HCT116 (cell line): Measurements from ENCODE around the gene TRPM1. TPM values are rescaled to one million over a fixed set of nuclear protein-coding genes. Genes with fewer than 3 reads are reported as not detected.

Experiments
- ATAC-seq: fragments of 200-7000 bp; cut with Tn5 transposase; 2 replicates; pipeline ENCODE4 v1.9.1; 2020; ENCODE audit warnings: mild to moderate bottlenecking, moderate library complexity
- BruUV-seq: library from RNA; stranded (reverse); fragments of 400-500 nt; replicated peaks from 2 replicates; lab custom pipeline; 2021; lab: Mats Ljungman, UMichigan
- CTCF ChIA-PET: fragments of 300-600 bp; sonication (Branson Sonifier 250); formaldehyde crosslinking; loops from one replicate; lab custom pipeline; 2021; ENCODE audit warnings: antibody characterized with exemption; lab: Charles Lee
- POLR2A ChIA-PET: fragments of 300-600, 350-600 bp; sonication (Branson Sonifier 250); formaldehyde crosslinking; loops from one replicate; lab custom pipeline; 2021; ENCODE audit warnings: antibody characterized with exemption; lab: Charles Lee
- RAD21 ChIA-PET, 2 experiments: fragments of 300-600 bp; sonication (Branson Sonifier 250); formaldehyde crosslinking; loops; one replicate each; lab custom pipeline; 2023; ENCODE audit warnings: low total read pairs in 2 of 2; ENCODE audit not compliant: uncharacterized antibody in 2 of 2, unreplicated experiment in 2 of 2, low non-redundant PET in 1 of 2; lab: Charles Lee
- DNase-seq: peaks from one replicate; pipeline ENCODE4 v3.0.0-alpha.2; 2010; ENCODE audit warnings: low read depth, low spot score
- H2AFZ ChIP-seq: fragments of 200-600 bp; shearing (Covaris generic), sonication (generic); 2 replicates; pipeline ENCODE4 v1.6.1; 2017; ENCODE audit warnings: low read depth, mixed run types, mixed read lengths, antibody characterized with exemption, low read length; ENCODE audit not compliant: poor library complexity, severe bottlenecking
- H3K27ac ChIP-seq: 2 replicates; pipeline ENCODE4 v1.5.1; 2012; ENCODE audit warnings: low read depth, low read length
- H3K27me3 ChIP-seq: fragments of 200-600 bp; sonication (generic); 2 replicates; pipeline ENCODE4 v1.6.1; 2016; ENCODE audit warnings: mixed run types, low read length, mixed read lengths; ENCODE audit not compliant: insufficient read depth
- H3K36me3 ChIP-seq, 2 experiments: fragments of 200-500 bp in 1 of 2; fragments of 200-600 bp in 1 of 2; sonication (Bioruptor generic) in 1 of 2; sonication (generic) in 1 of 2; 2 replicates each; pipeline versions ENCODE4 v1.5.1 to v1.6.1; 2014 to 2016; ENCODE audit warnings: low read length in 2 of 2, inconsistent platforms in 1 of 2, mixed read lengths in 1 of 2, mixed run types in 1 of 2; ENCODE audit not compliant: insufficient read depth in 2 of 2, control insufficient read depth in 1 of 2
- H3K4me1 ChIP-seq, 2 experiments: fragments of 200-600 bp in 1 of 2; sonication (generic) in 1 of 2; 2 replicates each; pipeline versions ENCODE4 v1.5.1 to v1.6.1; 2012 to 2017; ENCODE audit warnings: low read length in 2 of 2, inconsistent platforms in 1 of 2, mild to moderate bottlenecking in 1 of 2, mixed read lengths in 1 of 2, mixed run types in 1 of 2, moderate library complexity in 1 of 2; ENCODE audit not compliant: insufficient read depth in 2 of 2, control insufficient read depth in 1 of 2
- H3K4me2 ChIP-seq: fragments of 200-600 bp; sonication (generic); 2 replicates; pipeline ENCODE4 v1.6.1; 2017; ENCODE audit warnings: mixed run types, low read length, mixed read lengths
- H3K4me3 ChIP-seq, 2 experiments: fragments of 200-600 bp in 1 of 2; sonication (generic) in 1 of 2; replicated peaks in 1 of 2; 2 replicates each; pipeline ENCODE4 v1.5.1; 2011 to 2016; ENCODE audit warnings: low read length in 2 of 2, control low read depth in 1 of 2, low read depth in 1 of 2, mild to moderate bottlenecking in 1 of 2, mixed read lengths in 1 of 2, mixed run types in 1 of 2
- H3K79me2 ChIP-seq: fragments of 200-600 bp; sonication (generic); 2 replicates; pipeline ENCODE4 v1.6.1; 2017; ENCODE audit warnings: mild to moderate bottlenecking, mixed run types, low read length, moderate library complexity, mixed read lengths; ENCODE audit not compliant: insufficient read depth
- H3K9ac ChIP-seq: fragments of 200-600 bp; sonication (generic); 2 replicates; pipeline ENCODE4 v1.6.1; 2016; ENCODE audit warnings: low read length, mixed read lengths
- H3K9me2 ChIP-seq: fragments of 200-600 bp; sonication (generic), shearing (Covaris generic); 2 replicates; pipeline ENCODE4 v1.6.1; 2017; ENCODE audit warnings: mixed run types, mild to moderate bottlenecking, moderate library complexity; ENCODE audit not compliant: insufficient read depth
- H3K9me3 ChIP-seq, 2 experiments: fragments of 200-500 bp in 1 of 2; fragments of 200-600 bp in 1 of 2; sonication (Bioruptor generic) in 1 of 2; sonication (generic) in 1 of 2; 2 replicates each; pipeline ENCODE4 v1.6.1; 2014 to 2017; ENCODE audit warnings: low read length in 2 of 2, mixed read lengths in 2 of 2, inconsistent platforms in 1 of 2, low read depth in 1 of 2, mild to moderate bottlenecking in 1 of 2, mixed run types in 1 of 2, moderate library complexity in 1 of 2; ENCODE audit not compliant: control insufficient read depth in 1 of 2, insufficient read depth in 1 of 2
- H4K20me1 ChIP-seq: fragments of 200-600 bp; sonication (generic), shearing (Covaris generic); 2 replicates; pipeline ENCODE4 v1.6.1; 2017; ENCODE audit warnings: mixed run types, mild to moderate bottlenecking, moderate library complexity; ENCODE audit not compliant: insufficient read depth
- ATF3 ChIP-seq: IDR thresholded peaks from 2 replicates; pipeline ENCODE4 v1.6.1; 2012
- EZH2 ChIP-seq: fragments of 200-600 bp; sonication (generic); IDR thresholded peaks from 2 replicates; pipeline ENCODE4 v1.6.1; 2017; ENCODE audit warnings: antibody characterized with exemption, mixed run types
- FOSL1 ChIP-seq: IDR thresholded peaks from 2 replicates; pipeline ENCODE4 v1.6.1; 2012; ENCODE audit warnings: low read depth
- POLR2AphosphoS5 ChIP-seq: IDR thresholded peaks from 2 replicates; pipeline ENCODE4 v1.6.1; 2011; ENCODE audit warnings: mild to moderate bottlenecking, low read depth, low read length, moderate library complexity
- REST ChIP-seq: IDR thresholded peaks from 2 replicates; pipeline ENCODE4 v1.6.1; 2012; ENCODE audit warnings: low read depth
- TCF7L2 ChIP-seq: IDR thresholded peaks from 2 replicates; pipeline ENCODE4 v1.7.0; 2011; ENCODE audit warnings: borderline replicate concordance, inconsistent platforms; ENCODE audit not compliant: insufficient read depth, insufficient read length; ENCODE audit errors: extremely low read depth
- YY1 ChIP-seq: IDR thresholded peaks from 2 replicates; pipeline ENCODE4 v1.6.1; 2011; ENCODE audit warnings: low read length, low read depth, moderate library complexity, mild to moderate bottlenecking; ENCODE audit not compliant: insufficient replicate concordance; ENCODE audit errors: extremely low read depth
- intact Hi-C: fragments of 100-400 bp; cut with micrococcal nuclease; formaldehyde crosslinking; loops from 2 replicates; pipeline ENCODE4 v1.10.0; 2022
- total RNA-seq: library from RNA; stranded (reverse); gene quantifications from one replicate; pipeline ENCODE4 v1.2.1, GENCODE V29; 2021; ENCODE audit not compliant: unreplicated experiment

Gene TRPM1
- total RNA-seq, 1 experiment from 2014 or later, result not detected

- Histone ChIP-seq H3K9ac (no peak overlapping the region), H3K79me2 (no peaks in the 10 kb centered on the region), H3K9me2 (no peaks in the 10 kb centered on the region), H4K20me1 (no peaks in the 10 kb centered on the region), H3K4me3 (no peak overlapping the region), H3K36me3 (no peaks in the 10 kb centered on the region), H3K4me2 (no peak overlapping the region), H3K27me3 (no peaks in the 10 kb centered on the region), H3K27ac (no peak overlapping the region), H2AFZ (no peak overlapping the region), H3K9me3 (no peaks in the 10 kb centered on the region)
- POLR2A ChIA-PET, result no interaction called here
- no TSS peak for BruUV-seq
- ATAC-seq (no peak), DNase-seq (no peak)
- intact Hi-C loops, result no loop called here
- RAD21 ChIA-PET, result no interaction called here
- CTCF ChIA-PET, result no interaction called here
- TF ChIP-seq EZH2 (no peak), REST (no peak), ATF3 (no peak), FOSL1 (no peak), TCF7L2 (no peak), YY1 (no peak), POLR2AphosphoS5 (no peak)
- TF ChIP-seq, all 23 proteins: peak for 0
- peaks cover 3 to 17% of the 10 kb centered on the region in 2 experiments; a peak in 2 of 4 replicates for H3K4me1 ChIP-seq
Measured at GRCh38 chr15:31086344-31086743, 15.2 kb downstream of the TRPM1 start.
